Kidney (tissue), 14 donors: ENCODE results near the gene KIAA0040. TPM values are rescaled to one million over a fixed set of nuclear protein-coding genes. Genes with fewer than 3 reads are reported as not detected.

Source experiments
- DNase-seq, 5 donors: peaks; one replicate each; pipeline ENCODE4 v3.0.0-alpha.2; 2013 to 2020
- FAIRE-seq: peaks from 2 replicates; lab custom pipeline; 2012; peaks lifted over from hg19 to GRCh38; lab: Jason Lieb, UNC
- H3K27ac ChIP-seq, 2 donors: one replicate each; pipeline ENCODE4 v1.7.0; 2013; ENCODE audit warnings: low read depth in 2 of 2, low read length in 2 of 2, inconsistent platforms in 1 of 2
- H3K27me3 ChIP-seq: one replicate; pipeline ENCODE4 v1.7.1; 2013; ENCODE audit warnings: low read length, inconsistent platforms; ENCODE audit not compliant: control insufficient read depth, insufficient read depth
- H3K36me3 ChIP-seq, 3 donors: one replicate each; pipeline versions ENCODE4 v1.7.0 to v1.7.1; 2013; ENCODE audit warnings: low read length in 3 of 3, control low read depth in 1 of 3, inconsistent platforms in 1 of 3; ENCODE audit not compliant: insufficient read depth in 3 of 3, control insufficient read depth in 2 of 3
- H3K4me1 ChIP-seq, 3 donors: one replicate each; pipeline versions ENCODE4 v1.7.0 to v1.7.1; 2013; ENCODE audit warnings: low read length in 3 of 3, inconsistent platforms in 1 of 3, low read depth in 1 of 3; ENCODE audit not compliant: control insufficient read depth in 2 of 3, insufficient read depth in 2 of 3
- H3K4me3 ChIP-seq, 3 donors: one replicate each; pipeline versions ENCODE4 v1.7.0 to v1.8.1; 2013; ENCODE audit warnings: low read length in 3 of 3, control low read depth in 1 of 3, inconsistent platforms in 1 of 3
- H3K9ac ChIP-seq, 3 donors: one replicate each; pipeline versions ENCODE4 v1.7.0 to v1.7.1; 2013; ENCODE audit warnings: low read length in 3 of 3, control low read depth in 1 of 3, inconsistent platforms in 1 of 3
- H3K9me3 ChIP-seq, 3 donors: one replicate each; pipeline versions ENCODE4 v1.7.0 to v1.7.1; 2013; ENCODE audit warnings: low read length in 3 of 3, control low read depth in 1 of 3, inconsistent platforms in 1 of 3; ENCODE audit not compliant: control insufficient read depth in 2 of 3, insufficient read depth in 1 of 3
- CTCF ChIP-seq: IDR thresholded peaks from 3 replicates; pipeline ENCODE4 v1.5.1; 2012; ENCODE audit warnings: mild to moderate bottlenecking, moderate library complexity, borderline replicate concordance; ENCODE audit not compliant: insufficient read depth; ENCODE audit errors: extremely low read depth
- intact Hi-C: fragments of 100-400 bp; cut with DNase I; formaldehyde crosslinking; loops from one replicate; pipeline ENCODE4 v1.11.1; 2022
- polyA plus RNA-seq: library from polyadenylated mRNA; stranded (reverse); fragments of 350-450 nt; fragmentation: Illumina TruSeq; extraction: RNeasy Lipid Tissue Mini Kit (QIAGEN cat#74804); gene quantifications from one replicate; pipeline ENCODE4 v1.2.3, GENCODE V29; 2014; ENCODE audit warnings: low read depth, low replicate concordance; ENCODE audit not compliant: insufficient read depth
- total RNA-seq: library from RNA; stranded (reverse); fragmentation: NEBNext Ultra II Directional; extraction: Animal tissue kit (Norgen Biotek cat#: 25700); gene quantifications from one replicate; pipeline ENCODE4 v1.2.1, GENCODE V29; 2021
- donor health status: control.
- donor health status: control.
- donor health status: control.
- donor health status: control.
- donor health status: control.
- donor health status: DM: yes; HTN: yes; CAD: no.
- donor health status: Normal renal cell carcinoma (clear cell type).

KIAA0040 gene
- total and polyA plus RNA-seq, 2 donors from 2014 or later = 20.0 to 34.1 TPM

- intact Hi-C loops = no loop called here
- no peak for TF ChIP-seq CTCF
- Histone ChIP-seq H3K36me3 (peaks cover 0 to 5% (median 0%) of the 10 kb centered on the region in 3 donors), H3K9me3 (no peaks in the 10 kb centered on the region), H3K27me3 (no peaks in the 10 kb centered on the region), H3K4me3 (no peak overlapping the region), H3K9ac (no peak overlapping the region), H3K27ac (no peak overlapping the region), H3K4me1 (peaks cover 0 to 27% (median 11%) of the 10 kb centered on the region in 3 donors)
- FAIRE-seq = no peak
- no peak for DNase-seq
Observed at GRCh38 chr1:175185903-175186302, 6.7 kb downstream of the KIAA0040 start.

GRCh38 chr1:175183586-175183985, 9.0 kb downstream of the KIAA0040 start:
- no peak overlapping the region for H3K4me3 ChIP-seq
- H3K27ac ChIP-seq = no peak overlapping the region
- H3K9me3 ChIP-seq = no peaks in the 10 kb centered on the region
- H3K27me3 ChIP-seq = no peaks in the 10 kb centered on the region
- no peak for FAIRE-seq
- DNase-seq = no peak
- no peak for TF ChIP-seq CTCF
- intact Hi-C loops = no loop called here
- peaks cover 0 to 19% (median 11%) of the 10 kb centered on the region in 3 donors for H3K4me1 ChIP-seq
- peaks cover 0 to 5% (median 0%) of the 10 kb centered on the region in 3 donors for H3K36me3 ChIP-seq
- H3K9ac ChIP-seq = no peak overlapping the region

- Histone ChIP-seq H3K36me3 (peaks cover 0 to 5% (median 3%) of the 10 kb centered on the region in 3 donors), H3K27ac (no peak overlapping the region), H3K4me3 (no peak overlapping the region), H3K9me3 (no peaks in the 10 kb centered on the region), H3K9ac (no peak overlapping the region), H3K27me3 (no peaks in the 10 kb centered on the region), H3K4me1 (peaks cover 0 to 16% (median 9%) of the 10 kb centered on the region in 3 donors)
- intact Hi-C loops = no loop called here
- FAIRE-seq (no peak), DNase-seq (no peak)
- TF ChIP-seq CTCF = no peak
Observed at GRCh38 chr1:175182201-175182746, 10.3 kb downstream of the KIAA0040 start.
